ENCODE results near the gene FSD1. TPM values are rescaled to one million over a fixed set of nuclear protein-coding genes. Genes with fewer than 3 reads are reported as not detected.
A peak's percentile ranks its signal among the peaks of the same experiment; 100 is the strongest.

FSD1 gene
- total and polyA plus RNA-seq, 9 of the 15 experiments (the other 6 are each of a cell fraction or from before 2014, with no cell fraction given): 0.11 to 1.9 (median 0.94) TPM; not detected in 1

GRCh38 chr19:4310247-4311121 lies 6.1 kb downstream of the FSD1 start (continued):
- TF ChIP-seq U2AF2 (optimal IDR thresholded peaks at IDR 0.05; ENCODE audit: low read depth, low read length) (no peak), ZNF224 (CRISPR knock-in tag; IDR thresholded peaks at IDR 0.05) (no peak), MTA3 (IDR thresholded peaks at IDR 0.05; ENCODE audit: borderline replicate concordance) (0 out of 2 replicates have a peak, but pooled peaks have one; percentile 52), SETDB1 (IDR thresholded peaks at IDR 0.05; ENCODE audit: low read length) (no peak), TCF3 (CRISPR knock-in tag; IDR thresholded peaks at IDR 0.05) (no peak), FOXK2 (conservative IDR thresholded peaks at IDR 0.05 in 1 of 2, IDR thresholded peaks at IDR 0.05 in 1 of 2; ENCODE audit: low read depth in 2 of 2) (peak in 1 of 2 experiments; percentile 14; a peak in 1 of 4 replicates), ZBTB11 (CRISPR knock-in tag; IDR thresholded peaks at IDR 0.05) (no peak), CCAR2 (IDR thresholded peaks at IDR 0.05; ENCODE audit: low read depth, low read length) (no peak), E2F8 (IDR thresholded peaks at IDR 0.05; ENCODE audit: low read depth, partially characterized antibody) (no peak), SMARCE1 (IDR thresholded peaks at IDR 0.05) (peak; percentile 59), TFAM (CRISPR knock-in tag; conservative IDR thresholded peaks at IDR 0.05) (no peak), SMC3 (conservative IDR thresholded peaks at IDR 0.05; ENCODE audit: insufficient read depth, low read depth, low read length) (no peak), RNF2 (IDR thresholded peaks at IDR 0.05) (0 out of 2 replicates have a peak, but pooled peaks have one; percentile 31), ZNF75A (CRISPR knock-in tag; IDR thresholded peaks at IDR 0.05) (peak; percentile 78), CC2D1A (IDR thresholded peaks at IDR 0.05) (no peak), ZHX1 (conservative IDR thresholded peaks at IDR 0.05; ENCODE audit: low read length) (no peak), ZBTB7A (IDR thresholded peaks at IDR 0.05; ENCODE audit: borderline replicate concordance, control insufficient read depth, low read depth, low read length) (peak; percentile 51; the same call in 1 of the 2 replicates), PCBP2 (IDR thresholded peaks at IDR 0.05; ENCODE audit: low read depth, low read length, poor library complexity, severe bottlenecking) (no peak), SMARCA4 (IDR thresholded peaks at IDR 0.05) (0 out of 2 replicates have a peak, but pooled peaks have one; percentile 30)
